ENCODE data around the gene MN1. TPM values are rescaled to one million over a fixed set of nuclear protein-coding genes. Genes with fewer than 3 reads are reported as not detected.

Gene MN1
- total RNA-seq, 1 experiment from 2014 or later, result 2.8 TPM

GRCh38 chr22:27716074-27716473 lies 85.5 kb downstream of the MN1 start:
- no peak for DNase-seq (ENCODE audit: low read depth)

- DNase-seq (ENCODE audit: low read depth), result peak; percentile 14
Measured at GRCh38 chr22:27715106-27715505, 86.5 kb downstream of the MN1 start.

- DNase-seq (ENCODE audit: low read depth), result no peak
Measured at GRCh38 chr22:27714068-27714467, 87.5 kb downstream of the MN1 start.

- DNase-seq (ENCODE audit: low read depth), result no peak
Measured at GRCh38 chr22:27713461-27713860, 88.1 kb downstream of the MN1 start.

- DNase-seq (ENCODE audit: low read depth), result no peak
Measured at GRCh38 chr22:27711756-27712155, 89.8 kb downstream of the MN1 start.

GRCh38 chr22:27711012-27711411 lies 90.5 kb downstream of the MN1 start:
- DNase-seq (ENCODE audit: low read depth), result no peak

GRCh38 chr22:27709919-27710675 lies 91.5 kb downstream of the MN1 start:
- DNase-seq (ENCODE audit: low read depth), result no peak

- no peak for DNase-seq (ENCODE audit: low read depth)
Measured at GRCh38 chr22:27706489-27706888, 95.1 kb downstream of the MN1 start.

- DNase-seq (ENCODE audit: low read depth), result no peak
Measured at GRCh38 chr22:27705408-27706080, 96.0 kb downstream of the MN1 start.

GRCh38 chr22:27704581-27704980 lies 97.0 kb downstream of the MN1 start:
- DNase-seq (ENCODE audit: low read depth), result no peak

- no peak for DNase-seq (ENCODE audit: low read depth)
Measured at GRCh38 chr22:27699383-27700019, 102.1 kb downstream of the MN1 start.

GRCh38 chr22:27698813-27699212 lies 102.7 kb downstream of the MN1 start:
- DNase-seq (ENCODE audit: low read depth), result no peak

Other genes starting within 250 kb of the MN1 start
- 11.8 and 18.9 TPM in 2 replicates for gene PITPNB, start 117.5 kb upstream of the MN1 start, total RNA-seq (2014; rRNA removed; shearing (Covaris generic))

All from M059J (cell line).